Mesendoderm (in vitro differentiated cells): ENCODE measurements around the gene BCAN. TPM values are rescaled to one million over a fixed set of nuclear protein-coding genes. Genes with fewer than 3 reads are reported as not detected.
A peak's percentile ranks its signal among the peaks of the same experiment; 100 is the strongest.

ENCODE experiments used
- DNase-seq: peaks from one replicate; pipeline ENCODE4 v3.0.0; 2013
- H2AK5ac ChIP-seq: 2 replicates; pipeline ENCODE4 v1.6.1; 2013; ENCODE audit warnings: low read length, inconsistent platforms
- H2BK120ac ChIP-seq: 2 replicates; pipeline ENCODE4 v1.6.1; 2013; ENCODE audit warnings: low read depth, mild to moderate bottlenecking, low read length, moderate library complexity, mixed read lengths
- H2BK15ac ChIP-seq: replicated peaks from 2 replicates; pipeline ENCODE4 v1.6.1; 2013; ENCODE audit warnings: low read depth, mild to moderate bottlenecking, moderate library complexity
- H2BK5ac ChIP-seq: 2 replicates; pipeline ENCODE4 v1.6.1; 2013; ENCODE audit warnings: low read length, inconsistent platforms
- H3K18ac ChIP-seq: 2 replicates; pipeline ENCODE4 v1.6.1; 2013; ENCODE audit warnings: mild to moderate bottlenecking, low read length, mixed read lengths
- H3K23ac ChIP-seq: one replicate; pipeline ENCODE4 v1.6.1; 2013; ENCODE audit warnings: low read length
- H3K27ac ChIP-seq: 2 replicates; pipeline ENCODE4 v1.5.1; 2013; ENCODE audit warnings: low read depth, mild to moderate bottlenecking, inconsistent platforms, low read length, moderate library complexity
- H3K27me3 ChIP-seq: 2 replicates; pipeline ENCODE4 v1.6.1; 2013; ENCODE audit warnings: low read length, control low read depth, mild to moderate bottlenecking, inconsistent platforms; ENCODE audit not compliant: insufficient read depth, poor library complexity
- H3K36me3 ChIP-seq: 2 replicates; pipeline ENCODE4 v1.6.1; 2013; ENCODE audit warnings: low read length, inconsistent platforms; ENCODE audit not compliant: control insufficient read depth, insufficient read depth
- H3K4ac ChIP-seq: one replicate; pipeline ENCODE4 v1.6.1; 2013; ENCODE audit warnings: low read depth, mild to moderate bottlenecking, low read length, moderate library complexity
- H3K4me1 ChIP-seq: 2 replicates; pipeline ENCODE4 v1.6.1; 2013; ENCODE audit warnings: low read depth, low read length, inconsistent platforms; ENCODE audit not compliant: control insufficient read depth
- H3K4me2 ChIP-seq: 2 replicates; pipeline ENCODE4 v1.6.1; 2013; ENCODE audit warnings: low read length
- H3K4me3 ChIP-seq: 2 replicates; pipeline ENCODE4 v1.5.1; 2013; ENCODE audit warnings: mild to moderate bottlenecking, low read length
- H3K56ac ChIP-seq: one replicate; pipeline ENCODE4 v1.6.1; 2013; ENCODE audit warnings: low read length
- H3K79me1 ChIP-seq: 2 replicates; pipeline ENCODE4 v1.6.1; 2013; ENCODE audit warnings: low read length, inconsistent platforms
- H3K79me2 ChIP-seq: 2 replicates; pipeline ENCODE4 v1.6.1; 2013; ENCODE audit warnings: mild to moderate bottlenecking, low read length; ENCODE audit not compliant: control insufficient read depth, insufficient read depth
- H3K9ac ChIP-seq: 2 replicates; pipeline ENCODE4 v1.6.1; 2013; ENCODE audit warnings: low read length, inconsistent platforms
- H4K5ac ChIP-seq: one replicate; pipeline ENCODE4 v1.6.1; 2013; ENCODE audit warnings: low read length
- H4K8ac ChIP-seq: one replicate; pipeline ENCODE4 v1.6.1; 2013; ENCODE audit warnings: low read depth, mild to moderate bottlenecking, control low read depth, low read length, moderate library complexity
- WGBS: extraction: QIAGEN DNeasy Blood & Tissue Kit; methylation state at CpG from one replicate; pipeline ENCODE4 v1.1.7; 2013; ENCODE audit warnings: low lambda C conversion rate, missing lambda C conversion rate; ENCODE audit not compliant: insufficient coverage; ENCODE audit errors: extremely low coverage; 5-methylcytosine and 5-hydroxymethylcytosine counted together
- polyA plus RNA-seq, 2 experiments: library from polyadenylated mRNA; stranded (reverse); fragments of 200-250 nt; gene quantifications; one replicate each; pipeline ENCODE4 v1.2.3, GENCODE V29; 2013

BCAN gene
- 0.88 TPM for polyA plus RNA-seq (2013, experiment 1 of 2)
- polyA plus RNA-seq (2013, experiment 2 of 2) = 0.91 TPM

GRCh38 chr1:156641761-156642264 is at the start of gene BCAN:
TSS of gene BCAN (plus strand) at chr1:156642117. CDS start at chr1:156646055, 3,938 bp downstream.
- no peaks in the 10 kb centered on the region for H3K79me1 ChIP-seq
- H3K56ac ChIP-seq = peak within 1 kb of the TSS; percentile 66
- H2BK15ac ChIP-seq = no peak within 1 kb of the TSS
- peaks cover 3% of the 10 kb centered on the region for H3K4me1 ChIP-seq
- no peak within 1 kb of the TSS for H3K27ac ChIP-seq
- no peak within 1 kb of the TSS for H2BK5ac ChIP-seq
- H3K79me2 ChIP-seq = no peaks in the 10 kb centered on the region
- H2BK120ac ChIP-seq = no peak within 1 kb of the TSS
- peak within 1 kb of the TSS; percentile 59 for H3K4me2 ChIP-seq
- DNase-seq = peak; percentile 67
- WGBS = no CpG with 5 or more reads among the region's 46 CpGs
- peak within 1 kb of the TSS; percentile 39 for H3K9ac ChIP-seq
- no peak within 1 kb of the TSS for H3K23ac ChIP-seq
- H4K5ac ChIP-seq = no peak within 1 kb of the TSS
- no peak within 1 kb of the TSS for H3K4me3 ChIP-seq
- H3K18ac ChIP-seq = no peak within 1 kb of the TSS
- no peak within 1 kb of the TSS for H4K8ac ChIP-seq
- no peak within 1 kb of the TSS for H2AK5ac ChIP-seq
- H3K36me3 ChIP-seq = no peaks in the 10 kb centered on the region
- no peak within 1 kb of the TSS for H3K4ac ChIP-seq
- H3K27me3 ChIP-seq = peaks cover 37% of the 10 kb centered on the region

- no CpG with 5 or more reads among the region's 16 CpGs for WGBS
- peak overlapping the region; percentile 69 for H3K18ac ChIP-seq
- no peaks in the 10 kb centered on the region for H3K79me2 ChIP-seq
- H4K5ac ChIP-seq = no peak overlapping the region
- H3K4me3 ChIP-seq = peak overlapping the region; percentile 87
- peak overlapping the region; percentile 46 for H3K4ac ChIP-seq
- H3K4me2 ChIP-seq = peak overlapping the region; percentile 72
- H2BK5ac ChIP-seq = no peak overlapping the region
- H4K8ac ChIP-seq = no peak overlapping the region
- no peak overlapping the region for H3K23ac ChIP-seq
- H3K56ac ChIP-seq = peak overlapping the region; percentile 96
- H3K36me3 ChIP-seq = peaks cover 9% of the 10 kb centered on the region
- DNase-seq = no peak
- H2BK120ac ChIP-seq = no peak overlapping the region
- H2BK15ac ChIP-seq = no peak overlapping the region
- H3K4me1 ChIP-seq = no peaks in the 10 kb centered on the region
- H2AK5ac ChIP-seq = peak overlapping the region; percentile 4
- H3K27ac ChIP-seq = no peak overlapping the region
- H3K27me3 ChIP-seq = no peaks in the 10 kb centered on the region
- no peaks in the 10 kb centered on the region for H3K79me1 ChIP-seq
- peak overlapping the region; percentile 88 for H3K9ac ChIP-seq
Measured at GRCh38 chr1:156592158-156592909, 49.6 kb upstream of the BCAN start.

GRCh38 chr1:156592910-156593660 is 48.8 kb upstream of the BCAN start:
- Histone ChIP-seq H2AK5ac (no peak overlapping the region), H3K9ac (no peak overlapping the region), H4K8ac (no peak overlapping the region), H3K4me1 (no peaks in the 10 kb centered on the region), H3K4me3 (no peak overlapping the region), H3K4me2 (no peak overlapping the region), H2BK120ac (no peak overlapping the region), H3K79me1 (peaks cover 4% of the 10 kb centered on the region), H3K27ac (no peak overlapping the region), H3K79me2 (no peaks in the 10 kb centered on the region), H3K4ac (no peak overlapping the region), H3K27me3 (no peaks in the 10 kb centered on the region), H3K56ac (no peak overlapping the region), H4K5ac (no peak overlapping the region), H3K18ac (no peak overlapping the region), H2BK15ac (no peak overlapping the region), H3K36me3 (peaks cover 9% of the 10 kb centered on the region), H2BK5ac (no peak overlapping the region), H3K23ac (no peak overlapping the region)
- WGBS = no CpG with 5 or more reads among the region's 8 CpGs
- DNase-seq = no peak

GRCh38 chr1:156593661-156593989 is 48.3 kb upstream of the BCAN start:
- Histone ChIP-seq H2BK15ac (no peak overlapping the region), H3K4ac (no peak overlapping the region), H2AK5ac (no peak overlapping the region), H2BK5ac (no peak overlapping the region), H3K36me3 (peaks cover 9% of the 10 kb centered on the region), H4K5ac (no peak overlapping the region), H3K79me1 (peaks cover 4% of the 10 kb centered on the region), H3K4me3 (no peak overlapping the region), H3K18ac (no peak overlapping the region), H3K27me3 (no peaks in the 10 kb centered on the region), H3K4me1 (no peaks in the 10 kb centered on the region), H3K79me2 (no peaks in the 10 kb centered on the region), H3K4me2 (no peak overlapping the region), H2BK120ac (no peak overlapping the region), H3K56ac (no peak overlapping the region), H3K23ac (no peak overlapping the region), H4K8ac (no peak overlapping the region), H3K9ac (no peak overlapping the region), H3K27ac (no peak overlapping the region)
- no CpG with 5 or more reads among the region's 8 CpGs for WGBS
- DNase-seq = no peak

- H3K27ac ChIP-seq = no peak overlapping the region
- H2BK15ac ChIP-seq = no peak overlapping the region
- H2AK5ac ChIP-seq = no peak overlapping the region
- no CpG with 5 or more reads among the region's 3 CpGs for WGBS
- H3K79me2 ChIP-seq = no peaks in the 10 kb centered on the region
- H3K18ac ChIP-seq = no peak overlapping the region
- no peak overlapping the region for H3K4me3 ChIP-seq
- no peak overlapping the region for H2BK120ac ChIP-seq
- no peak overlapping the region for H2BK5ac ChIP-seq
- no peak overlapping the region for H4K8ac ChIP-seq
- no peak overlapping the region for H3K4ac ChIP-seq
- no peak overlapping the region for H3K9ac ChIP-seq
- H3K4me2 ChIP-seq = no peak overlapping the region
- H3K4me1 ChIP-seq = no peaks in the 10 kb centered on the region
- H3K36me3 ChIP-seq = peaks cover 9% of the 10 kb centered on the region
- no peak for DNase-seq
- H3K23ac ChIP-seq = no peak overlapping the region
- H3K79me1 ChIP-seq = peaks cover 8% of the 10 kb centered on the region
- H4K5ac ChIP-seq = no peak overlapping the region
- no peaks in the 10 kb centered on the region for H3K27me3 ChIP-seq
- no peak overlapping the region for H3K56ac ChIP-seq
Measured at GRCh38 chr1:156594190-156594589, 47.7 kb upstream of the BCAN start.
